ENCODE data around the gene BABAM2.

DNA sequence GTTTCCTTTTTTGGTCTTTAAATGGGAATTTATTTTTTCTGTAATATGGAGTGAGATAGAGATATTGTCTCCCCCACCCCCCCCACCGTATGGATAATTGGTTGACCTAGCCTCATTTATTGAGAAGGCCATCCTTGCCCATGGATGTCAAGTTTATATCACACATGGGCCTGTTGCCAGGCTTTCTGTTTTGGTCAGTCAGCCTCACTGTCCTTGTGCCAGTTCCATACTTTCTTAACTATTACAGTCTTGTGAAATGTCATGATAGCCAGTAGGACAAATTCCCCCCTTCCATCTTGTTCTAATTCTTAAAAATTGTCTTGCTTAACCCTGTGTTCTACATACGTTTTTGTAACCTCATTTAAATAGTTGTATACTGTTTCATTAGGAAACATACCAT lies 12.5 kb downstream of the BABAM2 start:
- TF ChIP-seq, protein P1, sequence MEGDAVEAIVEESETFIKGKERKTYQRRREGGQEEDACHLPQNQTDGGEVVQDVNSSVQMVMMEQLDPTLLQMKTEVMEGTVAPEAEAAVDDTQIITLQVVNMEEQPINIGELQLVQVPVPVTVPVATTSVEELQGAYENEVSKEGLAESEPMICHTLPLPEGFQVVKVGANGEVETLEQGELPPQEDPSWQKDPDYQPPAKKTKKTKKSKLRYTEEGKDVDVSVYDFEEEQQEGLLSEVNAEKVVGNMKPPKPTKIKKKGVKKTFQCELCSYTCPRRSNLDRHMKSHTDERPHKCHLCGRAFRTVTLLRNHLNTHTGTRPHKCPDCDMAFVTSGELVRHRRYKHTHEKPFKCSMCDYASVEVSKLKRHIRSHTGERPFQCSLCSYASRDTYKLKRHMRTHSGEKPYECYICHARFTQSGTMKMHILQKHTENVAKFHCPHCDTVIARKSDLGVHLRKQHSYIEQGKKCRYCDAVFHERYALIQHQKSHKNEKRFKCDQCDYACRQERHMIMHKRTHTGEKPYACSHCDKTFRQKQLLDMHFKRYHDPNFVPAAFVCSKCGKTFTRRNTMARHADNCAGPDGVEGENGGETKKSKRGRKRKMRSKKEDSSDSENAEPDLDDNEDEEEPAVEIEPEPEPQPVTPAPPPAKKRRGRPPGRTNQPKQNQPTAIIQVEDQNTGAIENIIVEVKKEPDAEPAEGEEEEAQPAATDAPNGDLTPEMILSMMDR (IDR thresholded peaks at IDR 0.05): no peak
- TF ChIP-seq POLR2AphosphoS5 (IDR thresholded peaks at IDR 0.05): no peak
